ENCODE measurements around the gene GHR.

Gene GHR

DNA sequence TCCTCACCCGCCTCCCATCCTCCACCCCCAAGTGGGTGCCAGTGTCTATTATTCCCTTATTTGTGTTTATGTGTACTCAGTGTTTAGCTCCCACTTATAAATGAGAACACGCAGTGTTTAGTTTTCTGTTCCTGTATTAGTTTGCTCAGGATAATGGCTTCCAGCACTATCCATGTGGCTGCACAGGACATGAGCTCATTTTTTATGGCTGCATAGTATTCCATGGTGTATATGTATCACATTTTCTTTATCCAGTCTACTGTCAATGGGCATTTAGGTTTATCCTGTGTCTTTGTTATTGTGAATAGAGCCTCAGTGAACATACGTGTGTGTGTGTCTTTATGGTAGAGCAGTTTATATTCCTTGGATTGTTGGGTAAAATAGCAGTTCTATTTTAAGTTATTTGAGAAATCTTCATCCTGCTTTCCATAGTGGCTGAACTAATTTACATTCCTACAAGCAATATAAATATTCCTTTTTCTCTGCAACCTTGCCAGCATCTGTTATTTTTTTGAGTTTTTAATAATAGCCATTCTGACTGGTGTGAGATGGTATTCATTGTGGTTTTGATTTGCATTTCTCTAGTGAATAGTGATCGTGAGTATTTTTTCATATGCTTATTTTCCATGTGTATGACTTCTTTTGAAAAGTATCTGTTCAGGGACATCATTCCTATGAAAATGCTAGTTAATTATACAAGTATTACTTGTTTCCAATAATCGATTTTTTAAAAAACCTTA is 169.3 kb downstream of the GHR start:
- Histone ChIP-seq H2AFZ (ENCODE audit: low read depth, low read length) (no peak overlapping the region), H3K27me3 (ENCODE audit: insufficient read depth, low read length, poor library complexity) (peaks cover 3% of the 10 kb centered on the region), H4K20me1 (ENCODE audit: insufficient read depth, low read length) (no peaks in the 10 kb centered on the region), H3K4me3 (ENCODE audit: low read depth in 1 of 2, low read length in 2 of 2) (no peak overlapping the region), H3K27ac (ENCODE audit: low read length) (no peak overlapping the region), H3K79me2 (ENCODE audit: insufficient read depth, low read length) (no peaks in the 10 kb centered on the region), H3K36me3 (ENCODE audit: insufficient read depth, low read length) (no peaks in the 10 kb centered on the region), H3K9ac (ENCODE audit: low read depth, low read length) (no peak overlapping the region), H3K9me3 (ENCODE audit: insufficient read depth, low read length, severe bottlenecking) (no peaks in the 10 kb centered on the region), H3K4me1 (ENCODE audit: insufficient read depth, low read length) (no peaks in the 10 kb centered on the region), H3K4me2 (ENCODE audit: insufficient read depth, low read length) (no peak overlapping the region)
- ATAC-seq (ENCODE audit: insufficient read depth, low read depth) (no peak), DNase-seq (no peak)
- TF ChIP-seq, protein P1, sequence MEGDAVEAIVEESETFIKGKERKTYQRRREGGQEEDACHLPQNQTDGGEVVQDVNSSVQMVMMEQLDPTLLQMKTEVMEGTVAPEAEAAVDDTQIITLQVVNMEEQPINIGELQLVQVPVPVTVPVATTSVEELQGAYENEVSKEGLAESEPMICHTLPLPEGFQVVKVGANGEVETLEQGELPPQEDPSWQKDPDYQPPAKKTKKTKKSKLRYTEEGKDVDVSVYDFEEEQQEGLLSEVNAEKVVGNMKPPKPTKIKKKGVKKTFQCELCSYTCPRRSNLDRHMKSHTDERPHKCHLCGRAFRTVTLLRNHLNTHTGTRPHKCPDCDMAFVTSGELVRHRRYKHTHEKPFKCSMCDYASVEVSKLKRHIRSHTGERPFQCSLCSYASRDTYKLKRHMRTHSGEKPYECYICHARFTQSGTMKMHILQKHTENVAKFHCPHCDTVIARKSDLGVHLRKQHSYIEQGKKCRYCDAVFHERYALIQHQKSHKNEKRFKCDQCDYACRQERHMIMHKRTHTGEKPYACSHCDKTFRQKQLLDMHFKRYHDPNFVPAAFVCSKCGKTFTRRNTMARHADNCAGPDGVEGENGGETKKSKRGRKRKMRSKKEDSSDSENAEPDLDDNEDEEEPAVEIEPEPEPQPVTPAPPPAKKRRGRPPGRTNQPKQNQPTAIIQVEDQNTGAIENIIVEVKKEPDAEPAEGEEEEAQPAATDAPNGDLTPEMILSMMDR (IDR thresholded peaks at IDR 0.05; ENCODE audit: borderline replicate concordance, extremely low read depth, low read length, poor library complexity, severe bottlenecking) = no peak
- TF ChIP-seq EZH2 (IDR thresholded peaks at IDR 0.05; ENCODE audit: borderline replicate concordance, low read depth, low read length, severe bottlenecking) = no peak

DNA sequence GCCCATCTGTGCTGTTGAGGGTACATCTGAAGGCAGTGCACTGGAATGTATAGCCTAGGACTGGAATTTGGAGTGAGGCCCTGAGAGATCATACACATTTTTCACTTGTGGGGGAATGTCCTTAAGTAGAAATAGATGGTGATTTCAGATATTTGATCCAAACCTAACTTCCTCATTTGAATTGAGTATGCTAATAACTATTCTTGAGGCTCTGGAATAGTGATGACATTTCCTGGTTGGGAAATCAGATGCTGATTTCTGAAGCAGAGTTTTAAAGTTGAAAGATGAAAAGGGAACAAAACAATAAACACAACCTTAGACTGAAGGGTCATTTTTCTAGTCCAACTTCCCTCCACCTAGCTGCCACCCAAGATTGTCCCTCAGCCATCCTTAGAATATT is 170.4 kb downstream of the GHR start:
- Histone ChIP-seq H2AFZ (ENCODE audit: low read depth, low read length) (no peak overlapping the region), H3K4me3 (ENCODE audit: low read depth in 1 of 2, low read length in 2 of 2) (no peak overlapping the region), H3K9ac (ENCODE audit: low read depth, low read length) (no peak overlapping the region), H3K27me3 (ENCODE audit: insufficient read depth, low read length, poor library complexity) (peaks cover 3% of the 10 kb centered on the region), H3K4me1 (ENCODE audit: insufficient read depth, low read length) (no peaks in the 10 kb centered on the region), H3K27ac (ENCODE audit: low read length) (no peak overlapping the region), H3K36me3 (ENCODE audit: insufficient read depth, low read length) (no peaks in the 10 kb centered on the region), H4K20me1 (ENCODE audit: insufficient read depth, low read length) (no peaks in the 10 kb centered on the region), H3K79me2 (ENCODE audit: insufficient read depth, low read length) (no peaks in the 10 kb centered on the region), H3K4me2 (ENCODE audit: insufficient read depth, low read length) (no peak overlapping the region), H3K9me3 (ENCODE audit: insufficient read depth, low read length, severe bottlenecking) (no peaks in the 10 kb centered on the region)
- TF ChIP-seq, protein P1 (IDR thresholded peaks at IDR 0.05; ENCODE audit: borderline replicate concordance, extremely low read depth, low read length, poor library complexity, severe bottlenecking) = no peak
- no peak for TF ChIP-seq EZH2 (IDR thresholded peaks at IDR 0.05; ENCODE audit: borderline replicate concordance, low read depth, low read length, severe bottlenecking)
- ATAC-seq (ENCODE audit: insufficient read depth, low read depth) (no peak), DNase-seq (no peak)

DNA sequence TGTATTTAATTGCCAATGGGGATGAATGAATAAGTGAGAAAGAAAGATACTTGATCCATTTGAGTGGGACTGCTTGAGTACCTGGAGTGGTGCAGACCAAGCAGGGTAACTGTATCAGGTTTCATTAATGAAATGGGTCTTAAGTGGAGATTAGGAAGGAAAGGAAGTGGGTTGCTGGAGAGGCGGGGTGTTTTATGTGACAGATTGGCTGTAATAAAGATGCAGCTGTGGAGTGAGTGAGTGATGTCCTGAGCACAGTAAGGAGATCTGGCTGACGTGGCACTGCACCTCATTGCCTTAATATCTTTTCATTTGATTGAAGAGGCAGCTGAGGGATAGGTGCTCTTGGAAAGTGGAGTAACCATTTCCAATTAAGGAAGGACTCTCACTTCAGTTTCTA is 172.4 kb downstream of the GHR start:
- no peak for DNase-seq
- no peak for TF ChIP-seq EZH2 (IDR thresholded peaks at IDR 0.05; ENCODE audit: borderline replicate concordance, low read depth, low read length, severe bottlenecking)
- TF ChIP-seq, protein P1 (IDR thresholded peaks at IDR 0.05; ENCODE audit: borderline replicate concordance, extremely low read depth, low read length, poor library complexity, severe bottlenecking) = no peak
- 0 out of 3 replicates have a peak, but pooled peaks have one; percentile 40 for ATAC-seq (ENCODE audit: insufficient read depth, low read depth)

More for the DNA sequence above, 172.4 kb downstream of the GHR start:
- Histone ChIP-seq H3K36me3 (ENCODE audit: insufficient read depth, low read length) (no peaks in the 10 kb centered on the region), H3K4me1 (ENCODE audit: insufficient read depth, low read length) (no peaks in the 10 kb centered on the region), H3K27ac (ENCODE audit: low read length) (no peak overlapping the region), H3K79me2 (ENCODE audit: insufficient read depth, low read length) (no peaks in the 10 kb centered on the region), H2AFZ (ENCODE audit: low read depth, low read length) (no peak overlapping the region), H3K9ac (ENCODE audit: low read depth, low read length) (no peak overlapping the region), H3K27me3 (ENCODE audit: insufficient read depth, low read length, poor library complexity) (peaks cover 3% of the 10 kb centered on the region), H4K20me1 (ENCODE audit: insufficient read depth, low read length) (no peaks in the 10 kb centered on the region), H3K4me3 (ENCODE audit: low read depth in 1 of 2, low read length in 2 of 2) (no peak overlapping the region), H3K9me3 (ENCODE audit: insufficient read depth, low read length, severe bottlenecking) (no peaks in the 10 kb centered on the region), H3K4me2 (ENCODE audit: insufficient read depth, low read length) (no peak overlapping the region)

All from DND-41 (cell line).